T-helper 1 cell (primary cell): ENCODE data around the gene RNF113A.
"Not testable (repeated sequence)": the region's sequence is repeated elsewhere in the genome, so short reads cannot be mapped to it uniquely, and the experiment has no call there.

Experiments used
- DNase-seq, 5 donors: peaks; one replicate each; pipeline ENCODE4 v3.0.0-alpha.2; 2012 to 2020

Gene RNF113A

DNA sequence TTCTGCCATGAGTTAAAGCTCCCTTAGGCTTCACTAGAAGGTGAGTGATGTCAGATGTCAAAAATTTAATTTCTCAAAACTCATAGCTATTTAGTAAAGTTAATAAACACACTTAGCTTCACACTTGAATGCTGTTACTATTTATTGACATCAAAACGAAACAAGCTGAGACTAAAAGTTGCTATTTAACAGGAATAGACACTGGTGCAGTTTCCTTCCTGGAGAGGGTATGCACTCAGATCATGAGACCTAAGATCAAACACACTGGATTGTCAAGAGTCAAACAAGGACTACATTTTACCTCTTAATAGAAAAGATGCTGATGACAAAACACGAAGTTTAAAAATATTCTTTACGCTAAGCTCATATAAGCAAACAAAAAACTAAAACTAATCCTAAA, 37.6 kb downstream of the RNF113A start:
- no peak for DNase-seq

DNA sequence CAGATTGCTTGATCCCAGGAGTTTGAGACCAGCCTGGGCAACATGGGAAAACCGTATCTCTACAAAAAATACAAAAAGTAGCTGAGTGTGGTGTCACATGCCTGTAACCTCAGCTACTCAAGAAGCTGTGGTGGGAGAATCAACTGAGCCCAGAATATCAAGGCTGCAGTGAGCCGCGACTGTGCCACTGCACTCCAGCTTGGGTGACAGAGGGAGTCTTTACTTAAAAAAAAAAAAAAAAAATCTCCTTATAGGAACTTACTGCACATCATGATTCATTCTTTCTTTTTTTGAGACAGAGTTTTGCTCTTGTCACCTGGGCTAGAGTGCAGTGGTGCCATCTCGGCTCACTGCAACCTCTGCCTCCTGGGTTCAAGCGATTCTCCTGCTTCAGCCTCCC, 43.1 kb downstream of the RNF113A start:
- no peak for DNase-seq

DNA sequence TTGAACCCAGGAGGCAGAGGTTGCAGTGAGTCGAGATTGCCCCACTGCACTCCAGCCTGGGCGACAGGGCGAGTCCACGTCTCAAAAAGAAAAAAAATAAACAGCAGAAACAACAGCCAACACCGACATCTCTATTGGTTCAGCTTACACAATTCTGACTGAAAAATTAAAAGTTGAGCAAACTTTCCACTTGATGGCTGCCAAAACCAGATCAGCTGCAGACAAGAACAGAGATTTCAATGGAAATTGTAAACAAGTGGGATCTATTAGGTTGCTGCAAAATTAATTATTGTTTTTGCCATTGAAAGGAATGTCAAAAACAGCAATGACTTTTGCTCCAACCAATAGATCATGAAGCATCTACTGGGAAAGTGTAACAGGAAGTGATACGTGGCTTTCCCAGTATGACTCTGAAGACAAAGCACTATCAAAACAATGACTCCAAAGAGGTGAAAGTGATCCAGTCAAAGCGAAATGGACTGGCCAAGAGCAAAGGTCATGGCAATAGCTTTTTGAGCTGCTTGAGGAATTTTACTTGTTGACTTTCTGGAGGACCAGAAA, 45.1 kb downstream of the RNF113A start:
- peak in 1 of 5 donors; percentile 42 for DNase-seq

DNA sequence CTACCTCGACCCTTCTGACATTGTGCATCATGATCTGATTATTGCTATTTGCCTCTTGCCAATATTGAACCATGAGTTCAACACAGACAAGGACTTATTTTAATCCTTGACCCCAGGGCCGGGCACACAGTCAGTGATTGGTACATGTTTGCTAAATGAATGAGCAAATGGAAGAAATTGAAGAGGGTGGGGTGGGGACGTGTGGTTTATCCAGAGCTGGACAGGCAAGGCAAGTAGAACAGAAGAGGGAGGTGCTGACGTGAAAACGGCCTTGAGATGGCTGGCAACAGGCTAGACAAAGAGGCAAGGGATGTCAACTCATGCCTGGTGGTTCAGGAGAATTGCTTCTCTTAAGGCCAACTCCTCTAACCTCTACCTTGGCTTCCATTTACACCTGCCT, 47.3 kb downstream of the RNF113A start:
- not testable (repeated sequence) for DNase-seq

DNA sequence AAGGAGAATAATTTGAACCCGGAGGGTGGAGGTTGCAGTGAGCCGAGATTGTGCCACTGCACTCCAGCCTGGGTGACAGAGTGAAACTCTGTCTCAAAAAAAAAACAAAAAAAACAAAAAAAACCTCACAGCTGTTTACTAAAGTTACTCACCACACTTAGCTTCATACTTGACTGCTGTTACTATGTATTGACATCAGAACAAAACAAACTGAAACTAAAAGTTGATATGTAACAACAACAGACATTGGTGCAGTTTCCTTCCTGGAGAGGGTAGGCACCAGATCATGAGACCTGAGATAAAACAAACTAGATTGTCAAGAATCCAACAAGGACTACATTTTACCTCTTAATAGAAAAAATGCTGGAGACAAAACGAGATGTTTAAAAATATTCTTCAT, 49.8 kb downstream of the RNF113A start:
- DNase-seq = peak in 2 of 5 donors; percentile 0 to 78
